GM20000 (cell line): Measurements from ENCODE around the gene ELF1.

Experiments
- DNase-seq: peaks from one replicate; pipeline ENCODE4 v3.0.0; 2012; ENCODE audit warnings: low spot score
- CTCF ChIP-seq: IDR thresholded peaks from 2 replicates; pipeline ENCODE4 v1.5.1; 2012; ENCODE audit warnings: mild to moderate bottlenecking, control low read depth; ENCODE audit errors: extremely low read depth, missing control alignments

Gene ELF1

GRCh38 chr13:41019011-41019487 is at the start of gene ELF1:
Gene ELF1, minus strand, starts transcription at chr13:41019316. Its CDS starts 37,262 bp downstream, at chr13:40982054.
- DNase-seq, result peak; percentile 66

GRCh38 chr13:41065078-41065477 is 46.0 kb upstream of the ELF1 start:
- no peak for TF ChIP-seq CTCF
- DNase-seq, result no peak

More at GRCh38 chr13:41019011-41019487, at the start of gene ELF1:
- no peak for TF ChIP-seq CTCF

- no peak for TF ChIP-seq CTCF
- DNase-seq, result no peak
Measured at GRCh38 chr13:41064493-41064892, 45.4 kb upstream of the ELF1 start.

- TF ChIP-seq CTCF, result no peak
- DNase-seq, result peak; percentile 61
Measured at GRCh38 chr13:41061914-41062837, 43.1 kb upstream of the ELF1 start.

- DNase-seq, result peak; percentile 88
- TF ChIP-seq CTCF, result no peak
Measured at GRCh38 chr13:41061075-41061913, 42.2 kb upstream of the ELF1 start, which contains the start of gene WBP4. Gene WBP4, plus strand, starts transcription at chr13:41061509. Its CDS starts 165 bp downstream, at chr13:41061674.

GRCh38 chr13:41060724-41061074 is 41.6 kb upstream of the ELF1 start:
- DNase-seq, result peak; percentile 75
- no peak for TF ChIP-seq CTCF
